ENCODE results near the gene RABAC1. TPM values are rescaled to one million over a fixed set of nuclear protein-coding genes. Genes with fewer than 3 reads are reported as not detected.
"Not testable (repeated sequence)": the region's sequence is repeated elsewhere in the genome, so short reads cannot be mapped to it uniquely, and the experiment has no call there.

The RABAC1 gene
- total RNA-seq, 2 donors from 2014 or later, result 177 to 196 TPM

- DNase-seq (peak; percentile 70 to 84), ATAC-seq (peak; percentile 71)
- intact Hi-C loops (cut with DNase I, micrococcal nuclease), result loop anchor here in 1 of 2 donors (10.0 kb wide), 1 partner anchor 83 kb away; the partner anchor contains the start of gene CD79A
These were observed 1.2 kb downstream of the RABAC1 start for GRCh38 chr19:41957838-41958366.

- DNase-seq, result peak; percentile 83 to 85
- peak; percentile 64 for ATAC-seq
- intact Hi-C loops (cut with DNase I, micrococcal nuclease), result loop anchor here in 1 of 2 donors (10.0 kb wide), 1 partner anchor 82 kb away; the partner anchor contains the start of gene CD79A
These were observed 1.8 kb downstream of the RABAC1 start for GRCh38 chr19:41957161-41957837.

- DNase-seq, result peak; percentile 60 to 66
These were observed 2.5 kb downstream of the RABAC1 start for GRCh38 chr19:41956621-41957020.

GRCh38 chr19:41955521-41955920, 3.6 kb downstream of the RABAC1 start:
- intact Hi-C loops (cut with DNase I, micrococcal nuclease), result loop anchor here in 1 of 2 donors (10.0 kb wide), 1 partner anchor 81 kb away; the partner anchor contains the start of gene CD79A
- no peak for DNase-seq
- ATAC-seq, result no peak

More at GRCh38 chr19:41956621-41957020, 2.5 kb downstream of the RABAC1 start:
- ATAC-seq, result peak; percentile 30
- intact Hi-C loops (cut with DNase I, micrococcal nuclease), result loop anchor here in 1 of 2 donors (10.0 kb wide), 1 partner anchor 82 kb away; the partner anchor contains the start of gene CD79A

GRCh38 chr19:41951686-41952172, 7.4 kb downstream of the RABAC1 start:
- ATAC-seq (peak; percentile 53), DNase-seq (peak; percentile 71 to 90)
- intact Hi-C loops (cut with DNase I, micrococcal nuclease), result loop anchor here in 1 of 2 donors (10.0 kb wide), 1 partner anchor 77 kb away; the partner anchor contains the start of gene CD79A

GRCh38 chr19:41947091-41947490, 12.0 kb downstream of the RABAC1 start:
- ATAC-seq (no peak), DNase-seq (no peak)
- intact Hi-C loops (cut with DNase I, micrococcal nuclease), result no loop called here

- intact Hi-C loops (cut with DNase I, micrococcal nuclease), result no loop called here
- DNase-seq (peak; percentile 66 to 68), ATAC-seq (peak; percentile 46)
These were observed 13.9 kb downstream of the RABAC1 start for GRCh38 chr19:41945135-41945766.

GRCh38 chr19:41944336-41944735, 14.8 kb downstream of the RABAC1 start:
- ATAC-seq (no peak), DNase-seq (no peak)
- intact Hi-C loops (cut with DNase I, micrococcal nuclease), result no loop called here

- intact Hi-C loops (cut with DNase I, micrococcal nuclease), result no loop called here
- no peak for ATAC-seq
- no peak for DNase-seq
These were observed 17.5 kb downstream of the RABAC1 start for GRCh38 chr19:41941410-41942202.

- ATAC-seq (peak; percentile 2), DNase-seq (no peak)
- intact Hi-C loops (cut with DNase I, micrococcal nuclease), result no loop called here
These were observed 18.3 kb downstream of the RABAC1 start for GRCh38 chr19:41940731-41941409.

- intact Hi-C loops (cut with DNase I, micrococcal nuclease), result loop anchor here in 1 of 2 donors (10.0 kb wide), 1 partner anchor 65 kb away; the partner anchor contains the start of gene CD79A
These were observed 19.0 kb downstream of the RABAC1 start for GRCh38 chr19:41939861-41940730.

GRCh38 chr19:41939209-41939608, 19.9 kb downstream of the RABAC1 start:
- ATAC-seq, DNase-seq: not testable (repeated sequence)
- intact Hi-C loops (cut with DNase I, micrococcal nuclease), result loop anchor here in 1 of 2 donors (10.0 kb wide), 1 partner anchor 64 kb away; the partner anchor contains the start of gene CD79A

More at GRCh38 chr19:41939861-41940730, 19.0 kb downstream of the RABAC1 start:
- ATAC-seq (peak; percentile 47), DNase-seq (peak in 1 of 2 donors; percentile 68)

GRCh38 chr19:41937525-41938468, 21.3 kb downstream of the RABAC1 start:
- ATAC-seq (no peak), DNase-seq (no peak)
- intact Hi-C loops (cut with DNase I, micrococcal nuclease), result loop anchor here in 1 of 2 donors (10.0 kb wide), 1 partner anchor 63 kb away; the partner anchor contains the start of gene CD79A

- DNase-seq, result no peak
- ATAC-seq, result no peak
- intact Hi-C loops (cut with DNase I, micrococcal nuclease), result loop anchor here in 1 of 2 donors (10.0 kb wide), 1 partner anchor 62 kb away; the partner anchor contains the start of gene CD79A
These were observed 22.2 kb downstream of the RABAC1 start for GRCh38 chr19:41936961-41937360.

- intact Hi-C loops (cut with DNase I, micrococcal nuclease), result loop anchor here in 1 of 2 donors (10.0 kb wide), 1 partner anchor 62 kb away; the partner anchor contains the start of gene CD79A
- DNase-seq (no peak), ATAC-seq (no peak)
These were observed 22.7 kb downstream of the RABAC1 start for GRCh38 chr19:41936416-41936850.

Measured in left colon (tissue), 2 donors.